HG02610 (cell line): ENCODE data around the gene PCSK2.

Source experiments
- ATAC-seq: cut with Tn5 transposase; IDR thresholded peaks from one replicate; pipeline ENCODE4 v1.9.1; 2021; ENCODE audit warnings: mild to moderate bottlenecking, moderate library complexity; ENCODE audit not compliant: unreplicated experiment

The PCSK2 gene

GRCh38 chr20:17470973-17471372 is 244.1 kb downstream of the PCSK2 start:
- no peak for ATAC-seq

- no peak for ATAC-seq
Measured at GRCh38 chr20:17471606-17472187, 244.9 kb downstream of the PCSK2 start.

- no peak for ATAC-seq
Measured at GRCh38 chr20:17473659-17474058, 246.8 kb downstream of the PCSK2 start.

GRCh38 chr20:17479063-17479657 is 252.3 kb downstream of the PCSK2 start:
- ATAC-seq = no peak

- no peak for ATAC-seq
Measured at GRCh38 chr20:17480696-17481095, 253.9 kb downstream of the PCSK2 start.

GRCh38 chr20:17481661-17482060 is 254.8 kb downstream of the PCSK2 start:
- no peak for ATAC-seq

- ATAC-seq = no peak
Measured at GRCh38 chr20:17482536-17482935, 255.7 kb downstream of the PCSK2 start.

GRCh38 chr20:17485017-17485416 is 258.2 kb downstream of the PCSK2 start:
- ATAC-seq = no peak

- no peak for ATAC-seq
Measured at GRCh38 chr20:17488916-17489600, 262.2 kb downstream of the PCSK2 start.

GRCh38 chr20:17490501-17490900 is 263.7 kb downstream of the PCSK2 start:
- no peak for ATAC-seq

- ATAC-seq = no peak
Measured at GRCh38 chr20:17491041-17491440, 264.2 kb downstream of the PCSK2 start.

- ATAC-seq = no peak
Measured at GRCh38 chr20:17491488-17491887, 264.6 kb downstream of the PCSK2 start.

GRCh38 chr20:17493173-17493572 is 266.3 kb downstream of the PCSK2 start:
- ATAC-seq = no peak

GRCh38 chr20:17494201-17494600 is 267.4 kb downstream of the PCSK2 start:
- ATAC-seq = no peak

- ATAC-seq = no peak
Measured at GRCh38 chr20:17495826-17496225, 269.0 kb downstream of the PCSK2 start.

GRCh38 chr20:17497821-17498580 is 271.2 kb downstream of the PCSK2 start:
- ATAC-seq = no peak

GRCh38 chr20:17498641-17499040 is 271.8 kb downstream of the PCSK2 start:
- no peak for ATAC-seq

- ATAC-seq = no peak
Measured at GRCh38 chr20:17499041-17499440, 272.2 kb downstream of the PCSK2 start.

- no peak for ATAC-seq
Measured at GRCh38 chr20:17500271-17500670, 273.4 kb downstream of the PCSK2 start.

- no peak for ATAC-seq
Measured at GRCh38 chr20:17500826-17501225, 274.0 kb downstream of the PCSK2 start.

- ATAC-seq = no peak
Measured at GRCh38 chr20:17501701-17502100, 274.9 kb downstream of the PCSK2 start.

- no peak for ATAC-seq
Measured at GRCh38 chr20:17502105-17502504, 275.3 kb downstream of the PCSK2 start.
